Erythroblast (primary cell): ENCODE measurements around the gene ELANE.

Experiments
- GATA1 ChIP-seq: IDR thresholded peaks from 2 replicates; pipeline ENCODE4 v1.6.1; 2011; ENCODE audit warnings: low read depth, mild to moderate bottlenecking, control low read depth, low read length, moderate library complexity
- POLR2A ChIP-seq: IDR thresholded peaks from 2 replicates; pipeline ENCODE4 v1.6.1; 2011; ENCODE audit warnings: mild to moderate bottlenecking, low read length

DNA sequence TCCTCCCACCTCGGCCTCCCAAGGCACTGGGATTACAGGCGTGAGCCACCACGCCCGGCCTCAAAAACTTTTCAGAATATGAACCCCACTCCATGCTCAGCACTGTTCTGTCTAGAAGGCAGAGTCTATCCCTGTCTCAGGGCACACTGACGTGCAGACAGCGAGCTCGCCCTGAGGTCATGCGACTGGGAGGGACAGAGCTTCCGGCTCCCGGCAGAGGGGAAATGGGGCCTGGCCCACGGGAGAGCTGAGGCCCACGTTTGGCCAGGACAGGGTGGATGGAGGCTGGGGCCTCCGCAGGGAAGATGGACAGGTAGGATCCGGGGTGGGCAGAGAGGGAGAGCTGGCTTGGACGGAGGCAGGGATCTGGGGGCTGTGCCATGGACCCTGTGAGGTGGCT, 27.2 kb upstream of the ELANE start:
- TF ChIP-seq POLR2A (no peak), GATA1 (no peak)
